ENCODE data around the gene SLC46A1.

Gene SLC46A1

GRCh38 chr17:28413804-28414203, 7.8 kb upstream of the SLC46A1 start:
- peaks cover 13% of the 10 kb centered on the region for H3K27me3 Mint-ChIP-seq
- no peak overlapping the region for H3K27ac Mint-ChIP-seq
- no peaks in the 10 kb centered on the region for H3K4me1 Mint-ChIP-seq (ENCODE audit: low read depth)
- no peaks in the 10 kb centered on the region for H3K9me3 Mint-ChIP-seq
- no peak overlapping the region for H3K4me3 Mint-ChIP-seq
- no peaks in the 10 kb centered on the region for H3K36me3 Mint-ChIP-seq (ENCODE audit: low read depth)

GRCh38 chr17:28412099-28412498, 6.1 kb upstream of the SLC46A1 start:
- H3K4me1 Mint-ChIP-seq (ENCODE audit: low read depth), result no peaks in the 10 kb centered on the region
- H3K4me3 Mint-ChIP-seq, result no peak overlapping the region
- H3K36me3 Mint-ChIP-seq (ENCODE audit: low read depth), result no peaks in the 10 kb centered on the region
- no peaks in the 10 kb centered on the region for H3K9me3 Mint-ChIP-seq
- H3K27me3 Mint-ChIP-seq, result peaks cover 20% of the 10 kb centered on the region
- no peak overlapping the region for H3K27ac Mint-ChIP-seq

- Mint-ChIP-seq H3K4me1 (ENCODE audit: low read depth) (peaks cover 9% of the 10 kb centered on the region), H3K9me3 (no peaks in the 10 kb centered on the region), H3K27me3 (peaks cover 15% of the 10 kb centered on the region), H3K4me3 (no peak overlapping the region), H3K27ac (no peak overlapping the region), H3K36me3 (ENCODE audit: low read depth) (no peaks in the 10 kb centered on the region)
Measured at GRCh38 chr17:28407974-28408306, 1.9 kb upstream of the SLC46A1 start.

GRCh38 chr17:28407130-28407973, 1.3 kb upstream of the SLC46A1 start:
- Mint-ChIP-seq H3K4me1 (ENCODE audit: low read depth) (peaks cover 9% of the 10 kb centered on the region), H3K4me3 (peak overlapping the region; percentile 82), H3K27me3 (peaks cover 15% of the 10 kb centered on the region), H3K36me3 (ENCODE audit: low read depth) (no peaks in the 10 kb centered on the region), H3K27ac (no peak overlapping the region), H3K9me3 (no peaks in the 10 kb centered on the region)

GRCh38 chr17:28406473-28406814, 432 bp upstream of the SLC46A1 start:
- peaks cover 15% of the 10 kb centered on the region for H3K27me3 Mint-ChIP-seq
- no peaks in the 10 kb centered on the region for H3K9me3 Mint-ChIP-seq
- peak overlapping the region; percentile 82 for H3K4me3 Mint-ChIP-seq
- peak overlapping the region; percentile 53 for H3K27ac Mint-ChIP-seq
- no peaks in the 10 kb centered on the region for H3K36me3 Mint-ChIP-seq (ENCODE audit: low read depth)
- peaks cover 14% of the 10 kb centered on the region for H3K4me1 Mint-ChIP-seq (ENCODE audit: low read depth)

GRCh38 chr17:28404812-28405570, 1.0 kb downstream of the SLC46A1 start:
- Mint-ChIP-seq H3K4me3 (peak overlapping the region; percentile 82), H3K9me3 (no peaks in the 10 kb centered on the region), H3K4me1 (ENCODE audit: low read depth) (peaks cover 14% of the 10 kb centered on the region), H3K27me3 (peaks cover 7% of the 10 kb centered on the region), H3K27ac (no peak overlapping the region), H3K36me3 (ENCODE audit: low read depth) (no peaks in the 10 kb centered on the region)

GRCh38 chr17:28404461-28404811, 1.6 kb downstream of the SLC46A1 start:
- H3K27ac Mint-ChIP-seq, result no peak overlapping the region
- H3K4me3 Mint-ChIP-seq, result peak overlapping the region; percentile 17
- H3K9me3 Mint-ChIP-seq, result no peaks in the 10 kb centered on the region
- peaks cover 7% of the 10 kb centered on the region for H3K27me3 Mint-ChIP-seq
- H3K4me1 Mint-ChIP-seq (ENCODE audit: low read depth), result peaks cover 14% of the 10 kb centered on the region
- H3K36me3 Mint-ChIP-seq (ENCODE audit: low read depth), result no peaks in the 10 kb centered on the region

GRCh38 chr17:28404007-28404406, 2.0 kb downstream of the SLC46A1 start:
- Mint-ChIP-seq H3K4me1 (ENCODE audit: low read depth) (peaks cover 14% of the 10 kb centered on the region), H3K4me3 (no peak overlapping the region), H3K27me3 (peaks cover 7% of the 10 kb centered on the region), H3K9me3 (no peaks in the 10 kb centered on the region), H3K36me3 (ENCODE audit: low read depth) (no peaks in the 10 kb centered on the region), H3K27ac (peak overlapping the region; percentile 4)

- Mint-ChIP-seq H3K9me3 (no peaks in the 10 kb centered on the region), H3K4me1 (ENCODE audit: low read depth) (peaks cover 14% of the 10 kb centered on the region), H3K27me3 (no peaks in the 10 kb centered on the region), H3K27ac (no peak overlapping the region), H3K4me3 (no peak overlapping the region), H3K36me3 (ENCODE audit: low read depth) (peaks cover 7% of the 10 kb centered on the region)
Measured at GRCh38 chr17:28402844-28403243, 3.2 kb downstream of the SLC46A1 start.

GRCh38 chr17:28402224-28402630, 3.8 kb downstream of the SLC46A1 start:
- H3K27ac Mint-ChIP-seq, result no peak overlapping the region
- H3K4me3 Mint-ChIP-seq, result no peak overlapping the region
- H3K4me1 Mint-ChIP-seq (ENCODE audit: low read depth), result peaks cover 14% of the 10 kb centered on the region
- H3K27me3 Mint-ChIP-seq, result no peaks in the 10 kb centered on the region
- H3K36me3 Mint-ChIP-seq (ENCODE audit: low read depth), result peaks cover 7% of the 10 kb centered on the region
- H3K9me3 Mint-ChIP-seq, result no peaks in the 10 kb centered on the region

- Mint-ChIP-seq H3K27ac (peak overlapping the region; percentile 36), H3K27me3 (no peaks in the 10 kb centered on the region), H3K4me3 (no peak overlapping the region), H3K4me1 (ENCODE audit: low read depth) (peaks cover 5% of the 10 kb centered on the region), H3K9me3 (no peaks in the 10 kb centered on the region), H3K36me3 (ENCODE audit: low read depth) (peaks cover 16% of the 10 kb centered on the region)
Measured at GRCh38 chr17:28399808-28400207, 6.2 kb downstream of the SLC46A1 start.

GRCh38 chr17:28398280-28398981, 7.6 kb downstream of the SLC46A1 start:
- H3K27me3 Mint-ChIP-seq, result no peaks in the 10 kb centered on the region
- H3K27ac Mint-ChIP-seq, result peak overlapping the region; percentile 17
- H3K9me3 Mint-ChIP-seq, result no peaks in the 10 kb centered on the region
- H3K4me1 Mint-ChIP-seq (ENCODE audit: low read depth), result peaks cover 5% of the 10 kb centered on the region
- H3K4me3 Mint-ChIP-seq, result no peak overlapping the region
- H3K36me3 Mint-ChIP-seq (ENCODE audit: low read depth), result peaks cover 30% of the 10 kb centered on the region

- H3K9me3 Mint-ChIP-seq, result no peaks in the 10 kb centered on the region
- no peak overlapping the region for H3K4me3 Mint-ChIP-seq
- peaks cover 35% of the 10 kb centered on the region for H3K36me3 Mint-ChIP-seq (ENCODE audit: low read depth)
- H3K27me3 Mint-ChIP-seq, result no peaks in the 10 kb centered on the region
- peaks cover 5% of the 10 kb centered on the region for H3K4me1 Mint-ChIP-seq (ENCODE audit: low read depth)
- H3K27ac Mint-ChIP-seq, result no peak overlapping the region
Measured at GRCh38 chr17:28397687-28398279, 8.2 kb downstream of the SLC46A1 start.

- peaks cover 5% of the 10 kb centered on the region for H3K4me1 Mint-ChIP-seq (ENCODE audit: low read depth)
- no peak overlapping the region for H3K27ac Mint-ChIP-seq
- no peak overlapping the region for H3K4me3 Mint-ChIP-seq
- H3K27me3 Mint-ChIP-seq, result no peaks in the 10 kb centered on the region
- peaks cover 40% of the 10 kb centered on the region for H3K36me3 Mint-ChIP-seq (ENCODE audit: low read depth)
- no peaks in the 10 kb centered on the region for H3K9me3 Mint-ChIP-seq
Measured at GRCh38 chr17:28397275-28397674, 8.7 kb downstream of the SLC46A1 start.

All from stimulated activated naive CD8-positive, alpha-beta T cell treated with anti-CD3 and anti-CD28 coated beads, Interleukin-15, Interleukin-2, amounts not matched to agents 100 ng/mL and 50 ng/mL, for 24 hours (primary cell).